A549 (cell line): ENCODE data around the gene TMEM231.

Source experiments
- BCL3 ChIP-seq: fragments of >200 bp; sonication (Bioruptor Twin); formaldehyde crosslinking; IDR thresholded peaks from 3 replicates; pipeline ENCODE4 v1.6.1; 2016
- CTCF ChIP-seq: fragments of >200 bp; sonication (Bioruptor Twin); formaldehyde crosslinking; IDR thresholded peaks from 3 replicates; pipeline ENCODE4 v1.5.1; 2016
- JUN ChIP-seq, 2 experiments: fragments of >200 bp; sonication (Bioruptor Twin); formaldehyde crosslinking; IDR thresholded peaks; 2 replicates in 1 of 2; 3 replicates in 1 of 2; pipeline ENCODE4 v1.6.1; 2016 to 2017
- POLR2A ChIP-seq: IDR thresholded peaks from 2 replicates; pipeline ENCODE4 v1.6.1; 2012; ENCODE audit warnings: mild to moderate bottlenecking, low read length
- TF ChIP-seq, protein P1 (sequence below): fragments of 150-350 bp; IDR thresholded peaks from 2 replicates; pipeline ENCODE4 v1.6.1; 2014; ENCODE audit warnings: low read depth, mild to moderate bottlenecking, low read length

DNA sequence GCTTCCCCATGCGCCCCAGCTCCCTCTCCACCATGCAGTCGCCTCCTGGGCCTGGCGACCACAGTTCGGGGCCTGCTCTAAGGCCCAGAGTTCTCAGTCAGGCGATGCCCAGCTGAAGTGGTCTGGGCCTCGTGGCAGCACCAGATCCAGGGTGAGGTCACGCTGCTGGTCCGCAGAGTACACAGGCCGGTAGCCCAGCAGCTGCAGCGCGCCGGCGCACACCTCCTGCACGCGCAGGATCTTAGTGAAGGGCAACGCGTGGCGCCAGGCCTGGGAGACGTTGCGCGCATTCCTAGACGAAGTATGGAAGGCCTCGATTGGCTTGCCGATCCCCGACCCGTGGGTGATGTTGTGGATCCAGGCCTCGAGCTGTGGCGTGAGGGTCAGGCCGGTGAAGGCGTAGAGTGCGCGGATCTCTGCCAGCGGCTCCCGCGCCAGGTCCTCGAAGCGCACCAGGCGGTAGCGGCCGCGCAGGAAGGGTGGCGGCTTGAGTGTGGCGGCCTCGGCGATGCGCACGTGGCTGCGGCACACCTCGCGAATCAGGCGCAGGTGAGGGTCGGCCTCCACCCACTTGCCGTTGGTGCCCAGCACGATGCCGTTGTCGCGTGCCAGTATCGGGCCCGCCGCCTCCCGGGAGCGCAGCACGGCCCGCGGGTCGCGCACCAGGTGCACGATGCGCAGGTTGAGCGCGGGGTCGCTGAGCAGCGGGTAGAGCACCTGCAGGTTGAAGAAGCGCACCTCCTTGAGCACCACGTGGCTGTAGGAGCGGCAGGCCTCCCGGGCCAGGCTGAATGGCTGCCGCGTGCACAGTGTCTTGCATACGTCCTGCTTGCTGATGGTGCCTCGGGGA, 26.8 kb downstream of the TMEM231 start:
- TF ChIP-seq POLR2A (0 out of 2 replicates have a peak, but pooled peaks have one; percentile 4), BCL3 (no peak), CTCF (no peak), JUN (IDR thresholded peaks at IDR 0.05) (no peak)
- TF ChIP-seq, protein P1, sequence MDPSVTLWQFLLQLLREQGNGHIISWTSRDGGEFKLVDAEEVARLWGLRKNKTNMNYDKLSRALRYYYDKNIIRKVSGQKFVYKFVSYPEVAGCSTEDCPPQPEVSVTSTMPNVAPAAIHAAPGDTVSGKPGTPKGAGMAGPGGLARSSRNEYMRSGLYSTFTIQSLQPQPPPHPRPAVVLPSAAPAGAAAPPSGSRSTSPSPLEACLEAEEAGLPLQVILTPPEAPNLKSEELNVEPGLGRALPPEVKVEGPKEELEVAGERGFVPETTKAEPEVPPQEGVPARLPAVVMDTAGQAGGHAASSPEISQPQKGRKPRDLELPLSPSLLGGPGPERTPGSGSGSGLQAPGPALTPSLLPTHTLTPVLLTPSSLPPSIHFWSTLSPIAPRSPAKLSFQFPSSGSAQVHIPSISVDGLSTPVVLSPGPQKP = no peak
